Breast epithelium (tissue), 3 donors: ENCODE data around the gene CSNK1A1L.

Source experiments
- CTCF ChIP-seq, 3 donors: fragments of 450-650 bp; IDR thresholded peaks; one replicate each; pipeline ENCODE4 v1.5.1; 2016 to 2017; ENCODE audit warnings: antibody characterized with exemption in 3 of 3, mild to moderate bottlenecking in 3 of 3, moderate library complexity in 3 of 3
- POLR2A ChIP-seq: fragments of 450-650 bp; IDR thresholded peaks from one replicate; pipeline ENCODE4 v1.6.1; 2016; ENCODE audit warnings: antibody characterized with exemption, mild to moderate bottlenecking, moderate library complexity
- POLR2AphosphoS5 ChIP-seq, 3 donors: sonication (generic); formaldehyde crosslinking; IDR thresholded peaks; one replicate each; pipeline ENCODE4 v1.6.1; 2017; ENCODE audit warnings: antibody characterized with exemption in 3 of 3

GRCh38 chr13:37076818-37077217 lies 28.6 kb downstream of the CSNK1A1L start:
- TF ChIP-seq CTCF (IDR thresholded peaks at IDR 0.05) (no peak), POLR2AphosphoS5 (IDR thresholded peaks at IDR 0.05) (no peak), POLR2A (no peak)
